Measurements from ENCODE around the gene NAXD.

GRCh38 chr13:110625771-110626321 lies 10.5 kb downstream of the NAXD start:
- TF ChIP-seq CTCF (conservative IDR thresholded peaks at IDR 0.05; ENCODE audit: low read length) (no peak), EZH2phosphoT487 (IDR thresholded peaks at IDR 0.05; ENCODE audit: borderline replicate concordance, low read depth, low read length) (no peak)
